ENCODE data around the gene GRK1. TPM values are rescaled to one million over a fixed set of nuclear protein-coding genes. Genes with fewer than 3 reads are reported as not detected.
"Not testable (repeated sequence)": the region's sequence is repeated elsewhere in the genome, so short reads cannot be mapped to it uniquely, and the experiment has no call there.

Gene GRK1
- total RNA-seq, 1 experiment from 2014 or later: not detected

GRCh38 chr13:113724016-113724758 lies 57.2 kb downstream of the GRK1 start:
- H3K27me3 ChIP-seq (ENCODE audit: low read length): no peaks in the 10 kb centered on the region
- no peak overlapping the region for H2AFZ ChIP-seq (ENCODE audit: low read length)
- no peak overlapping the region for H3K9ac ChIP-seq (ENCODE audit: low read length)
- no peaks in the 10 kb centered on the region; the same call in 1 of the 2 replicates for H3K9me3 ChIP-seq (ENCODE audit: low read length)
- H3K4me1 ChIP-seq (ENCODE audit: low read length): no peaks in the 10 kb centered on the region
- no peaks in the 10 kb centered on the region for H3K9me2 ChIP-seq (replicated peaks; ENCODE audit: insufficient read depth, low read length)
- H3K4me3 ChIP-seq (ENCODE audit: low read length): no peak overlapping the region
- no peaks in the 10 kb centered on the region for H3K36me3 ChIP-seq (ENCODE audit: insufficient read depth, low read length)
- H3K4me2 ChIP-seq (ENCODE audit: low read depth, low read length, poor library complexity, severe bottlenecking): no peak overlapping the region
- H4K20me1 ChIP-seq (ENCODE audit: insufficient read depth, low read depth, low read length): no peaks in the 10 kb centered on the region
- H3K27ac ChIP-seq (ENCODE audit: low read length): no peak overlapping the region
- DNase-seq: no peak
- no peaks in the 10 kb centered on the region for H3K79me2 ChIP-seq (ENCODE audit: low read length)

- Histone ChIP-seq H4K20me1 (ENCODE audit: insufficient read depth, low read depth, low read length) (no peaks in the 10 kb centered on the region), H3K79me2 (ENCODE audit: low read length) (no peaks in the 10 kb centered on the region), H3K9me2 (replicated peaks; ENCODE audit: insufficient read depth, low read length) (no peaks in the 10 kb centered on the region), H3K4me2 (ENCODE audit: low read depth, low read length, poor library complexity, severe bottlenecking) (no peak overlapping the region), H3K27ac (ENCODE audit: low read length) (no peak overlapping the region), H3K36me3 (ENCODE audit: insufficient read depth, low read length) (no peaks in the 10 kb centered on the region), H3K9me3 (ENCODE audit: low read length) (no peaks in the 10 kb centered on the region; the same call in 1 of the 2 replicates), H3K4me1 (ENCODE audit: low read length) (no peaks in the 10 kb centered on the region), H3K9ac (ENCODE audit: low read length) (no peak overlapping the region), H3K27me3 (ENCODE audit: low read length) (no peaks in the 10 kb centered on the region), H2AFZ (ENCODE audit: low read length) (no peak overlapping the region), H3K4me3 (ENCODE audit: low read length) (no peak overlapping the region)
- DNase-seq: peak; percentile 78
Measured at GRCh38 chr13:113724780-113725315, 57.8 kb downstream of the GRK1 start.

- not testable (repeated sequence) for H3K9me2 ChIP-seq (replicated peaks; ENCODE audit: insufficient read depth, low read length); H3K36me3 ChIP-seq (ENCODE audit: insufficient read depth, low read length); H3K9me3 ChIP-seq (ENCODE audit: low read length); H3K79me2 ChIP-seq (ENCODE audit: low read length); H3K27me3 ChIP-seq (ENCODE audit: low read length); H3K4me3 ChIP-seq (ENCODE audit: low read length); H3K4me1 ChIP-seq (ENCODE audit: low read length); H3K9ac ChIP-seq (ENCODE audit: low read length); H4K20me1 ChIP-seq (ENCODE audit: insufficient read depth, low read depth, low read length); H3K27ac ChIP-seq (ENCODE audit: low read length); H2AFZ ChIP-seq (ENCODE audit: low read length); DNase-seq; H3K4me2 ChIP-seq (ENCODE audit: low read depth, low read length, poor library complexity, severe bottlenecking)
Measured at GRCh38 chr13:113725329-113726105, 58.5 kb downstream of the GRK1 start.

- H3K9ac ChIP-seq (ENCODE audit: low read length); H3K9me2 ChIP-seq (replicated peaks; ENCODE audit: insufficient read depth, low read length); H3K79me2 ChIP-seq (ENCODE audit: low read length); H3K4me1 ChIP-seq (ENCODE audit: low read length); H3K4me3 ChIP-seq (ENCODE audit: low read length); H3K36me3 ChIP-seq (ENCODE audit: insufficient read depth, low read length); H2AFZ ChIP-seq (ENCODE audit: low read length); H3K27ac ChIP-seq (ENCODE audit: low read length); DNase-seq; H4K20me1 ChIP-seq (ENCODE audit: insufficient read depth, low read depth, low read length); H3K4me2 ChIP-seq (ENCODE audit: low read depth, low read length, poor library complexity, severe bottlenecking); H3K27me3 ChIP-seq (ENCODE audit: low read length); H3K9me3 ChIP-seq (ENCODE audit: low read length): not testable (repeated sequence)
Measured at GRCh38 chr13:113726106-113726821, 59.2 kb downstream of the GRK1 start.

- Histone ChIP-seq H3K9me2 (replicated peaks; ENCODE audit: insufficient read depth, low read length) (no peaks in the 10 kb centered on the region), H3K36me3 (ENCODE audit: insufficient read depth, low read length) (no peaks in the 10 kb centered on the region), H3K4me2 (ENCODE audit: low read depth, low read length, poor library complexity, severe bottlenecking) (no peak overlapping the region), H3K4me1 (ENCODE audit: low read length) (no peaks in the 10 kb centered on the region), H3K27ac (ENCODE audit: low read length) (no peak overlapping the region), H3K4me3 (ENCODE audit: low read length) (no peak overlapping the region), H3K79me2 (ENCODE audit: low read length) (no peaks in the 10 kb centered on the region), H3K9ac (ENCODE audit: low read length) (no peak overlapping the region), H3K27me3 (ENCODE audit: low read length) (no peaks in the 10 kb centered on the region), H4K20me1 (ENCODE audit: insufficient read depth, low read depth, low read length) (no peaks in the 10 kb centered on the region), H2AFZ (ENCODE audit: low read length) (no peak overlapping the region), H3K9me3 (ENCODE audit: low read length) (no peaks in the 10 kb centered on the region; the same call in 1 of the 2 replicates)
- DNase-seq: no peak
Measured at GRCh38 chr13:113726961-113727411, 60.0 kb downstream of the GRK1 start.

- Histone ChIP-seq H3K4me2 (ENCODE audit: low read depth, low read length, poor library complexity, severe bottlenecking) (no peak overlapping the region), H4K20me1 (ENCODE audit: insufficient read depth, low read depth, low read length) (no peaks in the 10 kb centered on the region), H3K27me3 (ENCODE audit: low read length) (no peaks in the 10 kb centered on the region), H3K27ac (ENCODE audit: low read length) (no peak overlapping the region), H3K9me2 (replicated peaks; ENCODE audit: insufficient read depth, low read length) (no peaks in the 10 kb centered on the region), H3K9me3 (ENCODE audit: low read length) (no peaks in the 10 kb centered on the region; the same call in 1 of the 2 replicates), H3K36me3 (ENCODE audit: insufficient read depth, low read length) (no peaks in the 10 kb centered on the region), H2AFZ (ENCODE audit: low read length) (no peak overlapping the region), H3K4me1 (ENCODE audit: low read length) (no peaks in the 10 kb centered on the region), H3K4me3 (ENCODE audit: low read length) (no peak overlapping the region), H3K79me2 (ENCODE audit: low read length) (no peaks in the 10 kb centered on the region), H3K9ac (ENCODE audit: low read length) (no peak overlapping the region)
- DNase-seq: no peak
Measured at GRCh38 chr13:113728571-113729054, 61.6 kb downstream of the GRK1 start.

- H2AFZ ChIP-seq (ENCODE audit: low read length): no peak overlapping the region
- H3K79me2 ChIP-seq (ENCODE audit: low read length): no peaks in the 10 kb centered on the region
- no peak overlapping the region for H3K9ac ChIP-seq (ENCODE audit: low read length)
- no peaks in the 10 kb centered on the region for H3K4me1 ChIP-seq (ENCODE audit: low read length)
- H3K27me3 ChIP-seq (ENCODE audit: low read length): no peaks in the 10 kb centered on the region
- no peaks in the 10 kb centered on the region for H4K20me1 ChIP-seq (ENCODE audit: insufficient read depth, low read depth, low read length)
- no peak for DNase-seq
- H3K27ac ChIP-seq (ENCODE audit: low read length): no peak overlapping the region
- H3K9me2 ChIP-seq (replicated peaks; ENCODE audit: insufficient read depth, low read length): no peaks in the 10 kb centered on the region
- no peaks in the 10 kb centered on the region; the same call in 1 of the 2 replicates for H3K9me3 ChIP-seq (ENCODE audit: low read length)
- no peak overlapping the region for H3K4me3 ChIP-seq (ENCODE audit: low read length)
- H3K36me3 ChIP-seq (ENCODE audit: insufficient read depth, low read length): no peaks in the 10 kb centered on the region
- H3K4me2 ChIP-seq (ENCODE audit: low read depth, low read length, poor library complexity, severe bottlenecking): no peak overlapping the region
Measured at GRCh38 chr13:113729187-113730019, 62.4 kb downstream of the GRK1 start.

All from Karpas-422 (cell line).